ENCODE results near the gene SMAD9. TPM values are rescaled to one million over a fixed set of nuclear protein-coding genes. Genes with fewer than 3 reads are reported as not detected.

Gene SMAD9
- total and polyA plus RNA-seq, 2 of the 13 experiments (the other 11 are each of a cell fraction or from before 2014, with no cell fraction given) = 4.2 to 7.7 TPM

DNA sequence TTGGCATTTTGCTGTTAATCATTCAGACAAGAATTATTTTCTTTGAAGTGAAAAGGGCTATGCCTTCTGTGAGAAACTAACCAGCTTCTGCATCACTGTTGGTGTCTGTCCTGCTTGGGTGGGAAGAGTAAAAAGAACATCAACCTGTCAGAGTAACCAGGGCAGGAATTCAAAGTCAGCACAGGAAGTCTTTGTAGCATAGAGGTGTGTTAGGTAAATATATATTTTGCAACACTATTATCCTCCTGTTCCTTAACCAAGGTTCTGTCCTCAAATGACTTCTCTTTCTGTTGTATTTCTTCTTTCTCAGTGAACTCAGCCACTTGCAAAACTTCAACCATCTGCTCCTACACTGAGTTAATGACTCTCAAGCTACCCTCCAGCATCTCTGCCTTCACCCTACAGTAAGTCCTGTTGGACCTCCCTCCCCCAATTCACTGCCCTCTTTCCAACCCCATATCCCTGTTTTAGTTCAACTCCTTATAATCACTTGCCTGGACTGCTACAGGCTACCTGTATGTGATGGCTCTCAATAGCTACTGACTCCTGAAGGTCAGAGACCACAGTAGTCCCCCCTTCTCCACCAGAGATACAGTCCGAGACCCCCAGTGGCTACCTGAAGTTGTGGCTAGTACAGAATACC, 49.9 kb downstream of the SMAD9 start (continued):
- TF ChIP-seq ZBTB10 (CRISPR knock-in tag; IDR thresholded peaks at IDR 0.05; ENCODE audit: borderline replicate concordance) = no peak
- no peak for TF ChIP-seq HOXA9 (CRISPR knock-in tag; IDR thresholded peaks at IDR 0.05; ENCODE audit: borderline replicate concordance)
- TF ChIP-seq, protein P1, sequence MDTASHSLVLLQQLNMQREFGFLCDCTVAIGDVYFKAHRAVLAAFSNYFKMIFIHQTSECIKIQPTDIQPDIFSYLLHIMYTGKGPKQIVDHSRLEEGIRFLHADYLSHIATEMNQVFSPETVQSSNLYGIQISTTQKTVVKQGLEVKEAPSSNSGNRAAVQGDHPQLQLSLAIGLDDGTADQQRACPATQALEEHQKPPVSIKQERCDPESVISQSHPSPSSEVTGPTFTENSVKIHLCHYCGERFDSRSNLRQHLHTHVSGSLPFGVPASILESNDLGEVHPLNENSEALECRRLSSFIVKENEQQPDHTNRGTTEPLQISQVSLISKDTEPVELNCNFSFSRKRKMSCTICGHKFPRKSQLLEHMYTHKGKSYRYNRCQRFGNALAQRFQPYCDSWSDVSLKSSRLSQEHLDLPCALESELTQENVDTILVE (CRISPR knock-in tag; IDR thresholded peaks at IDR 0.05) = no peak
- no peak for TF ChIP-seq KLF15 (CRISPR knock-in tag; IDR thresholded peaks at IDR 0.05; ENCODE audit: borderline replicate concordance)
- TF ChIP-seq ZNF580 (CRISPR knock-in tag; IDR thresholded peaks at IDR 0.05; ENCODE audit: borderline replicate concordance, low read depth) = 0 out of 2 replicates have a peak, but pooled peaks have one; percentile 27
- no peak for TF ChIP-seq ZNF577 (CRISPR knock-in tag; IDR thresholded peaks at IDR 0.05; ENCODE audit: borderline replicate concordance, low read depth)
- TF ChIP-seq GATAD1 (CRISPR knock-in tag; IDR thresholded peaks at IDR 0.05) = no peak
- TF ChIP-seq ZSCAN31 (CRISPR knock-in tag; IDR thresholded peaks at IDR 0.05; ENCODE audit: low read depth) = no peak
- TF ChIP-seq ZNF550 (CRISPR knock-in tag; IDR thresholded peaks at IDR 0.05; ENCODE audit: borderline replicate concordance) = no peak
- TF ChIP-seq RAD21 (CRISPR knock-in tag; IDR thresholded peaks at IDR 0.05) = no peak
- no peak for TF ChIP-seq ZNF331 (CRISPR knock-in tag; IDR thresholded peaks at IDR 0.05)
- no peak for TF ChIP-seq ZNF326 (CRISPR knock-in tag; IDR thresholded peaks at IDR 0.05; ENCODE audit: borderline replicate concordance)
- TF ChIP-seq ZNF263 (CRISPR knock-in tag; IDR thresholded peaks at IDR 0.05) = no peak
- TF ChIP-seq ZNF746 (CRISPR knock-in tag; IDR thresholded peaks at IDR 0.05) = no peak
- TF ChIP-seq, protein P2, sequence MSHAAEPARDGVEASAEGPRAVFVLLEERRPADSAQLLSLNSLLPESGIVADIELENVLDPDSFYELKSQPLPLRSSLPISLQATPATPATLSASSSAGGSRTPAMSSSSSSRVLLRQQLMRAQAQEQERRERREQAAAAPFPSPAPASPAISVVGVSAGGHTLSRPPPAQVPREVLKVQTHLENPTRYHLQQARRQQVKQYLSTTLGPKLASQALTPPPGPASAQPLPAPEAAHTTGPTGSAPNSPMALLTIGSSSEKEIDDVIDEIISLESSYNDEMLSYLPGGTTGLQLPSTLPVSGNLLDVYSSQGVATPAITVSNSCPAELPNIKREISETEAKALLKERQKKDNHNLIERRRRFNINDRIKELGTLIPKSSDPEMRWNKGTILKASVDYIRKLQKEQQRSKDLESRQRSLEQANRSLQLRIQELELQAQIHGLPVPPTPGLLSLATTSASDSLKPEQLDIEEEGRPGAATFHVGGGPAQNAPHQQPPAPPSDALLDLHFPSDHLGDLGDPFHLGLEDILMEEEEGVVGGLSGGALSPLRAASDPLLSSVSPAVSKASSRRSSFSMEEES (CRISPR knock-in tag; IDR thresholded peaks at IDR 0.05) = no peak
- TF ChIP-seq GFI1 (CRISPR knock-in tag; IDR thresholded peaks at IDR 0.05; ENCODE audit: borderline replicate concordance) = no peak
- no peak for TF ChIP-seq KDM2A (CRISPR knock-in tag; IDR thresholded peaks at IDR 0.05; ENCODE audit: borderline replicate concordance, low read depth)
- no peak for TF ChIP-seq HMGA1 (CRISPR knock-in tag; conservative IDR thresholded peaks at IDR 0.05)
- TF ChIP-seq ZNF432 (CRISPR knock-in tag; IDR thresholded peaks at IDR 0.05; ENCODE audit: borderline replicate concordance) = no peak
- TF ChIP-seq, protein P3, sequence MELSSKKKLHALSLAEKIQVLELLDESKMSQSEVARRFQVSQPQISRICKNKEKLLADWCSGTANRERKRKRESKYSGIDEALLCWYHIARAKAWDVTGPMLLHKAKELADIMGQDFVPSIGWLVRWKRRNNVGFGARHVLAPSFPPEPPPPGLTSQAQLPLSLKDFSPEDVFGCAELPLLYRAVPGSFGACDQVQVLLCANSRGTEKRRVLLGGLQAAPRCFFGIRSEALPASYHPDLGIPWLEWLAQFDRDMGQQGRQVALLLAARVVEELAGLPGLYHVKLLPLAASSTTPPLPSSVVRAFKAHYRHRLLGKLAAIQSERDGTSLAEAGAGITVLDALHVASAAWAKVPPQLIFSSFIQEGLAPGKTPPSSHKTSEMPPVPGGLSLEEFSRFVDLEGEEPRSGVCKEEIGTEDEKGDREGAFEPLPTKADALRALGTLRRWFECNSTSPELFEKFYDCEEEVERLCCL (CRISPR knock-in tag; IDR thresholded peaks at IDR 0.05; ENCODE audit: borderline replicate concordance) = no peak
- no peak for TF ChIP-seq NR3C1 (CRISPR knock-in tag; IDR thresholded peaks at IDR 0.05)
- no peak for TF ChIP-seq ZBTB8A (CRISPR knock-in tag; IDR thresholded peaks at IDR 0.05; ENCODE audit: borderline replicate concordance, low read depth)
- TF ChIP-seq CEBPG (CRISPR knock-in tag; IDR thresholded peaks at IDR 0.05) = peak; percentile 76
- TF ChIP-seq ZNF350 (CRISPR knock-in tag; IDR thresholded peaks at IDR 0.05; ENCODE audit: borderline replicate concordance, low read depth) = no peak

Data from HepG2 (cell line).